T-helper 17 cell (primary cell): ENCODE data around the gene TOP3A. TPM values are rescaled to one million over a fixed set of nuclear protein-coding genes. Genes with fewer than 3 reads are reported as not detected.
A peak's percentile ranks its signal among the peaks of the same experiment; 100 is the strongest.

ENCODE experiments used
- ATAC-seq: fragments of 150-1000 bp; cut with Tn5 transposase; 2 replicates; pipeline ENCODE4 v1.10.0; 2021; ENCODE audit warnings: mild to moderate bottlenecking, moderate library complexity
- DNase-seq, 3 donors: peaks; one replicate each; pipeline versions ENCODE4 v3.0.0 to v3.0.0-alpha.2; 2020 to 2021
- H3K9me3 ChIP-seq: one replicate; pipeline ENCODE4 v1.7.0; 2013; ENCODE audit warnings: low read length, mild to moderate bottlenecking; ENCODE audit not compliant: control insufficient read depth, poor library complexity, severe bottlenecking
- H3K27ac Mint-ChIP-seq: one replicate; pipeline ENCODE4 v1.8.0; 2022; ENCODE audit warnings: mild to moderate bottlenecking, moderate library complexity, mixed read lengths
- H3K27me3 Mint-ChIP-seq: one replicate; pipeline ENCODE4 v1.8.0; 2022; ENCODE audit warnings: mixed read lengths
- H3K36me3 Mint-ChIP-seq: one replicate; pipeline ENCODE4 v1.8.0; 2022; ENCODE audit warnings: low read depth, mixed read lengths
- H3K4me1 Mint-ChIP-seq: one replicate; pipeline ENCODE4 v1.8.0; 2022; ENCODE audit warnings: mild to moderate bottlenecking, mixed read lengths
- H3K4me3 Mint-ChIP-seq: one replicate; pipeline ENCODE4 v1.8.0; 2022; ENCODE audit warnings: mild to moderate bottlenecking, moderate library complexity, mixed read lengths
- total RNA-seq, 4 donors: library from RNA in 2 of 4; stranded (reverse) in 2 of 4; gene quantifications; one replicate each; pipeline ENCODE4 v1.2.3 and lab custom pipeline; 2022 to 2026

The TOP3A gene
- total RNA-seq, 2 donors from 2014 or later, result 31.8 to 38.4 TPM

- H3K27me3 Mint-ChIP-seq, result no peaks in the 10 kb centered on the region
- DNase-seq, result no peak
- peak overlapping the region; percentile 73 for H3K4me3 Mint-ChIP-seq
- H3K4me1 Mint-ChIP-seq, result peaks cover 10% of the 10 kb centered on the region
- peak; percentile 75 for ATAC-seq
- H3K36me3 Mint-ChIP-seq, result no peaks in the 10 kb centered on the region
- peak overlapping the region; percentile 88 for H3K27ac Mint-ChIP-seq
- H3K9me3 ChIP-seq, result no peaks in the 10 kb centered on the region
These were observed 17.1 kb upstream of the TOP3A start for GRCh38 chr17:18331879-18332278.

DNA sequence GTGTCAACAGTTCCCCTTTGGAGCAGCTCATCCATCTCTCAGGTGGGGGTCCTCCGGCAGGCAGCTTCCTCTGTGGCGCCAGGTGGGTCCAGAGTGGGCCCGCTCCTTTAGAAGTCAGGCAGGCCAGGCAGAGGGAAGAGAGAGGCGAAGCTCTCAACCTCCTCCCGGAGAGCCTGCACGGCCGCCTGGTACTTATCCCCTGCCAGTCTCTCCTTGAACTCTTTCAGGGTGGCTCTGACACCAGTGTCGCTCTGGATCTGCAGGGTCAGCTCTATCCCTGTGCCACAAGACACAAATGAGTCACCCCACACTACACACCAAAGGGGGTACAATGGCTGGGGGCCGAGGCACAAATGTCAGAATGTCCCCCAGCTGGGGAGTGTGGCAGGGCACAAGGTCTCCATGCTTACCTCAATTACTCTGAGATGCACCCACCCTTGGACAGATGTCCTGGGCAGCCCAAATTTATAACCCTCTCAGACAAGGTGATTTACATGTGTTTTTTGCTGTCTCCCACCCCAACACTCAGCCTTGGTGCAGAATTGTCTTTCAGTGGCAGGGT lies 13.9 kb upstream of the TOP3A start:
- ATAC-seq (no peak), DNase-seq (no peak)
- Mint-ChIP-seq H3K36me3 (no peaks in the 10 kb centered on the region), H3K27ac (no peak overlapping the region), H3K4me1 (peaks cover 17% of the 10 kb centered on the region), H3K4me3 (no peak overlapping the region), H3K27me3 (no peaks in the 10 kb centered on the region)
- H3K9me3 ChIP-seq, result no peaks in the 10 kb centered on the region

DNA sequence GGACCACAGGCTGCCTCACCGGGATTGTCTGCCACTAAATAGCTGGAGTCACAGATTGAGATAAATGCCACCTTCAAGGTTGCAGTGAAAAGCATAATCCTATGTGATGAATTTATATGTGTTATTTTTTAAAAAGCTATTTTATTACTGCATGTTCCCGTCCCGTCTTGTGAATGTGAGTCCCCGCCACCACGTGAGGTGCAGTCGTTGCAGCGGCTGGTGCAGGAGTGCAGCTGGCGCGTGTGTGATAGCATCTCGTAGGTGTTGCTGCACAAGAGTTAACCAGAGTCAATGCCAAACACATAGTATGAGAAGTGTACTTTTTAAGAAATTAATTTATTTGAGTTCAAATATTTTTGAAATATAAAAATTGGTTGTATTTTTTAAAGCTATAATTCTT lies 12.8 kb upstream of the TOP3A start:
- no peak for DNase-seq
- H3K4me3 Mint-ChIP-seq, result no peak overlapping the region
- H3K36me3 Mint-ChIP-seq, result no peaks in the 10 kb centered on the region
- H3K4me1 Mint-ChIP-seq, result peaks cover 17% of the 10 kb centered on the region
- H3K27me3 Mint-ChIP-seq, result no peaks in the 10 kb centered on the region
- no peaks in the 10 kb centered on the region for H3K9me3 ChIP-seq
- ATAC-seq, result no peak
- H3K27ac Mint-ChIP-seq, result no peak overlapping the region

- peaks cover 16% of the 10 kb centered on the region for H3K4me1 Mint-ChIP-seq
- H3K36me3 Mint-ChIP-seq, result no peaks in the 10 kb centered on the region
- DNase-seq (no peak), ATAC-seq (no peak)
- H3K27me3 Mint-ChIP-seq, result no peaks in the 10 kb centered on the region
- H3K27ac Mint-ChIP-seq, result no peak overlapping the region
- H3K9me3 ChIP-seq, result no peaks in the 10 kb centered on the region
- H3K4me3 Mint-ChIP-seq, result no peak overlapping the region
These were observed 12.3 kb upstream of the TOP3A start for GRCh38 chr17:18327093-18327492.

GRCh38 chr17:18326572-18326971 lies 11.8 kb upstream of the TOP3A start:
- no peak overlapping the region for H3K27ac Mint-ChIP-seq
- peaks cover 15% of the 10 kb centered on the region for H3K4me1 Mint-ChIP-seq
- H3K36me3 Mint-ChIP-seq, result no peaks in the 10 kb centered on the region
- DNase-seq, result no peak
- H3K4me3 Mint-ChIP-seq, result no peak overlapping the region
- no peaks in the 10 kb centered on the region for H3K9me3 ChIP-seq
- no peak for ATAC-seq
- no peaks in the 10 kb centered on the region for H3K27me3 Mint-ChIP-seq

- H3K27me3 Mint-ChIP-seq, result no peaks in the 10 kb centered on the region
- peaks cover 14% of the 10 kb centered on the region for H3K4me1 Mint-ChIP-seq
- no peaks in the 10 kb centered on the region for H3K9me3 ChIP-seq
- DNase-seq (no peak), ATAC-seq (no peak)
- H3K4me3 Mint-ChIP-seq, result no peak overlapping the region
- no peaks in the 10 kb centered on the region for H3K36me3 Mint-ChIP-seq
- H3K27ac Mint-ChIP-seq, result no peak overlapping the region
These were observed 11.2 kb upstream of the TOP3A start for GRCh38 chr17:18326039-18326438.

DNA sequence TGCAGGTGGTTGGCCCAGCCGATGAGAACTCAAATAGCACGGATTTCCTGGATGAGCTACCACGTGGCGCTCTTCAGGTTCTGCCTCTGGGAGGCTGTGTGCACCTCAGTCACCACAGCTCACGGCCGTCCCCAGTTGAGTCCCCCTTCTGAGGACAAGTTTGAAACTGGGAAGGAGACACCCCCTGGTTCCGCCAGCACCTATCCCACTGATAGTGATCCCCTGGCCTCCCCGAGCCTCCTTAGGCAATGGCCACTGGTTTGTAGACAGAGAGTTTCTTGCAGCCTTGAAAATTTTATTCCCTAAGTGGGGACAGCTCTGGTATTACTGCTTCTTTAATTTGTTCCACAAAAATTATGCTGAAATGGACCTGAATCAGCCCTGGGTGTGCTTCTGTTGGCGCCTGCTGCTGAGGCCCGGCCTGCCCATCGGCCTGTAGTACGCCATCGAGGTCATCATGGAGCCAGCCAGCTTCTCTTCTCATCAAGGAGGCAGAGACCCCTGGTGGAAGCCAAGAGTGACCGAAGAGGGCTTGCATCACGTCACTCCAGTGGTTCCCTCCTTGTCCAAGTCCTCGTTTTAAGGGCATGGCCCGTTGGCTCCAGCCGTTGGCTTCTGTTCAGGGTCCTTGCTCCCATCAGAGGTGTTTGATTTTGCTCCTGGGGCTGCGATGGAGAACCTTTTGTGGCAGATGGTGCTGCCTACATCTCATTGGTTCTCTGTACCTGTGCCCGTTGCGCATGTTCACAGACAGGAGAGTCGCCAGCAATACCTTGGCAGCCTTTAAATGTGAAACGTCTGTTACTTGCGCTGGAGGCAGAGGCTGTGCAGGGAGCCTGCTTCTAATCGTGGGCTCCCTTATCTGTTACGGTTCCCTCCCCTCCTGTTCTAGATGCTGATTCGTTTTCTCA lies 9.6 kb upstream of the TOP3A start:
- DNase-seq (no peak), ATAC-seq (no peak)
- no peaks in the 10 kb centered on the region for H3K9me3 ChIP-seq
- no peaks in the 10 kb centered on the region for H3K36me3 Mint-ChIP-seq
- no peak overlapping the region for H3K27ac Mint-ChIP-seq
- H3K4me1 Mint-ChIP-seq, result peaks cover 25% of the 10 kb centered on the region
- H3K4me3 Mint-ChIP-seq, result no peak overlapping the region
- H3K27me3 Mint-ChIP-seq, result no peaks in the 10 kb centered on the region

DNA sequence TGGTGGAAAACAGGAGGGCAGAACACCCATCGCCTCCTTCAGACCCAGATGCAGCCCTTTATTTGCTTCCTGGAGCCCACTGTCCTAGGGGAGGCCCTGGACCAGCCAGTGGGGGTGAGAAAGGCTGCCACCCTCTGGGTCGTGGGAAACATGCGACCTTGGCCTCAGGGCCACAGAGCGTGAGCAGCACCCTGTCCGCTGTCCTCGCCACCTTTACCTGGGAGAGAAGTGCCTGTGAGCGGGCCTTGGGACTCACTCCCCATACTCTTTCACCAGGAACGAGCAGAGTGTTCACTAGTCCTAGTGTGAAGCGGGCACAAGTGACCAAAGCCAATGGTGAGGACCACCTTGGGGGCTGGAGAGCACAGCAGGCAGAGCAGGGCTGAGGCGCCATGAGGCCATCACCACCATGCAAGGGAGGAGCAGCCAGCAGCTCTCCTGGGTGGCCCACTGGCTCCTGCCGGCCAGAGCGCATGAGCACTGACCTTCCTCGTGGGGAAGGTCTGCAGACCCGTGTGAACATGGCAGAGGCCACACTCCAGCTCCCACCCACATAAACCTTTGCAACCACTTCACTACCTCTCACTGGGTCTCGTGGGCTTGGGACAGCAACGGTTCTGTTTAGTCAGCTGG lies 8.8 kb upstream of the TOP3A start:
- Mint-ChIP-seq H3K4me1 (peaks cover 28% of the 10 kb centered on the region), H3K27ac (no peak overlapping the region), H3K4me3 (no peak overlapping the region), H3K36me3 (no peaks in the 10 kb centered on the region), H3K27me3 (no peaks in the 10 kb centered on the region)
- ATAC-seq (no peak), DNase-seq (no peak)
- H3K9me3 ChIP-seq, result no peaks in the 10 kb centered on the region

- no peaks in the 10 kb centered on the region for H3K9me3 ChIP-seq
- Mint-ChIP-seq H3K4me1 (peaks cover 31% of the 10 kb centered on the region), H3K4me3 (no peak overlapping the region), H3K36me3 (no peaks in the 10 kb centered on the region), H3K27ac (peak overlapping the region; percentile 43), H3K27me3 (no peaks in the 10 kb centered on the region)
- no peak for ATAC-seq
- DNase-seq, result no peak
These were observed 8.2 kb upstream of the TOP3A start for GRCh38 chr17:18323007-18323406.

- no peak overlapping the region for H3K4me3 Mint-ChIP-seq
- no peaks in the 10 kb centered on the region for H3K27me3 Mint-ChIP-seq
- H3K36me3 Mint-ChIP-seq, result no peaks in the 10 kb centered on the region
- H3K4me1 Mint-ChIP-seq, result peaks cover 33% of the 10 kb centered on the region
- H3K27ac Mint-ChIP-seq, result peak overlapping the region; percentile 43
- no peak for DNase-seq
- H3K9me3 ChIP-seq, result no peaks in the 10 kb centered on the region
- no peak for ATAC-seq
These were observed 7.7 kb upstream of the TOP3A start for GRCh38 chr17:18322522-18322921.

GRCh38 chr17:18321309-18321708 lies 6.5 kb upstream of the TOP3A start:
- Mint-ChIP-seq H3K27me3 (no peaks in the 10 kb centered on the region), H3K36me3 (no peaks in the 10 kb centered on the region), H3K27ac (peak overlapping the region; percentile 43), H3K4me1 (peaks cover 34% of the 10 kb centered on the region), H3K4me3 (no peak overlapping the region)
- no peak for ATAC-seq
- no peak for DNase-seq
- no peaks in the 10 kb centered on the region for H3K9me3 ChIP-seq

DNA sequence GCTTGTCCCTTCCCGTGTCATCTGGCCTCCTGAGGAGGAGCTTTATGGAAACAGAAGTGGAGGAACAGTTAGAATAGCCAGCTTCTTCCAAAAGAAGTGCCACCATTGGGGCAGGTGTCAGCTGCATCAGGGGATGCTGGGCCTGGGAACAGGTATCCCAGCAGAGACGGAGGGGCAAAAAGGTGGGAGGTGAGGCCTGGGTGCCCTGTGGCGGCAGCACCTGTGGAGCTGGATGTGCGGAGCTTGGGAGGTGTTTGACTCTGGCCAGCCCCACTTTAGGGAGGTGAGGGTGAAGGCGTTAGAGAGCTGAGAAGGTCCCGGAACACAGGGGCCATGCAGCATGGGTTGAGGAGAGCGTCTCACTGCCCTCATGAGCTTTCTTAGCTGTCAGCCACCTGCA lies 5.5 kb upstream of the TOP3A start:
- Mint-ChIP-seq H3K27me3 (no peaks in the 10 kb centered on the region), H3K4me1 (peaks cover 40% of the 10 kb centered on the region), H3K27ac (peak overlapping the region; percentile 56), H3K4me3 (no peak overlapping the region), H3K36me3 (no peaks in the 10 kb centered on the region)
- DNase-seq (no peak), ATAC-seq (no peak)
- no peaks in the 10 kb centered on the region for H3K9me3 ChIP-seq

GRCh38 chr17:18319604-18320256 lies 4.9 kb upstream of the TOP3A start:
- Mint-ChIP-seq H3K27me3 (no peaks in the 10 kb centered on the region), H3K36me3 (no peaks in the 10 kb centered on the region), H3K4me3 (peak overlapping the region; percentile 55), H3K4me1 (peaks cover 43% of the 10 kb centered on the region), H3K27ac (peak overlapping the region; percentile 56)
- no peak for DNase-seq
- no peak for ATAC-seq
- H3K9me3 ChIP-seq, result no peaks in the 10 kb centered on the region
